ENCODE data around the gene CALN1.

CALN1 gene

GRCh38 chr7:72123913-72124312, 288.2 kb downstream of the CALN1 start:
- Histone ChIP-seq H3K27me3 (ENCODE audit: low read depth, low read length) (no peaks in the 10 kb centered on the region), H4K20me1 (ENCODE audit: insufficient read depth, low read length) (no peaks in the 10 kb centered on the region), H3K9ac (ENCODE audit: low read length) (no peak overlapping the region), H3K27ac (ENCODE audit: low read length) (no peak overlapping the region), H3K4me2 (ENCODE audit: low read length) (no peak overlapping the region), H3K4me3 (ENCODE audit: low read length) (no peak overlapping the region), H3K36me3 (replicated peaks; ENCODE audit: low read depth, low read length) (no peaks in the 10 kb centered on the region), H3K79me2 (ENCODE audit: low read length) (no peaks in the 10 kb centered on the region), H2AFZ (ENCODE audit: low read depth, low read length) (no peak overlapping the region), H3K4me1 (ENCODE audit: low read length) (no peaks in the 10 kb centered on the region), H3K9me3 (ENCODE audit: insufficient read depth, low read length) (no peaks in the 10 kb centered on the region)
- TF ChIP-seq EZH2phosphoT487 (IDR thresholded peaks at IDR 0.05; ENCODE audit: low read depth): no peak
- TF ChIP-seq, protein P1, sequence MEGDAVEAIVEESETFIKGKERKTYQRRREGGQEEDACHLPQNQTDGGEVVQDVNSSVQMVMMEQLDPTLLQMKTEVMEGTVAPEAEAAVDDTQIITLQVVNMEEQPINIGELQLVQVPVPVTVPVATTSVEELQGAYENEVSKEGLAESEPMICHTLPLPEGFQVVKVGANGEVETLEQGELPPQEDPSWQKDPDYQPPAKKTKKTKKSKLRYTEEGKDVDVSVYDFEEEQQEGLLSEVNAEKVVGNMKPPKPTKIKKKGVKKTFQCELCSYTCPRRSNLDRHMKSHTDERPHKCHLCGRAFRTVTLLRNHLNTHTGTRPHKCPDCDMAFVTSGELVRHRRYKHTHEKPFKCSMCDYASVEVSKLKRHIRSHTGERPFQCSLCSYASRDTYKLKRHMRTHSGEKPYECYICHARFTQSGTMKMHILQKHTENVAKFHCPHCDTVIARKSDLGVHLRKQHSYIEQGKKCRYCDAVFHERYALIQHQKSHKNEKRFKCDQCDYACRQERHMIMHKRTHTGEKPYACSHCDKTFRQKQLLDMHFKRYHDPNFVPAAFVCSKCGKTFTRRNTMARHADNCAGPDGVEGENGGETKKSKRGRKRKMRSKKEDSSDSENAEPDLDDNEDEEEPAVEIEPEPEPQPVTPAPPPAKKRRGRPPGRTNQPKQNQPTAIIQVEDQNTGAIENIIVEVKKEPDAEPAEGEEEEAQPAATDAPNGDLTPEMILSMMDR (IDR thresholded peaks at IDR 0.05; ENCODE audit: low read depth, low read length): no peak

DNA sequence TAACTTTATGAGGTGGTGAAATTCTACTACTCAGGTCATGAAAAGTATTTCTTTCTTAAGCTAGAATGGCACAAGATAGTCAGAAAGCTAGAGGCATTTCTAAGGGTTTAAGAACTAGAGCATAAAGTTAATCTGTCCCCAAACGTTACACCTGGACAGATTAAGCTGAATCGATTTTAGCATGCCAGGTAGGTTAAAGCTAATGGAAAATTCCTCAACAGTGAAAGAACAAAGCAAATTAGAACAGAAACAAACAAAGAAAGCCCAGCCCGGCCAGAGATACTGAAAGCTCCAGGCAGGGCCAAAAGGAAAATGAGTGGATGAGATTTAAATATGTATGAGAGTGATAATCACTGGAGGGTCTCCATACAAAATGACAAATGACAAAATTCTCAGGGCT, 293.8 kb downstream of the CALN1 start:
- no peaks in the 10 kb centered on the region for H3K4me1 ChIP-seq (ENCODE audit: low read length)
- no peaks in the 10 kb centered on the region for H3K36me3 ChIP-seq (replicated peaks; ENCODE audit: low read depth, low read length)
- no peak overlapping the region for H2AFZ ChIP-seq (ENCODE audit: low read depth, low read length)
- H3K9ac ChIP-seq (ENCODE audit: low read length): no peak overlapping the region
- no peaks in the 10 kb centered on the region for H3K27me3 ChIP-seq (ENCODE audit: low read depth, low read length)
- H3K27ac ChIP-seq (ENCODE audit: low read length): no peak overlapping the region
- H3K9me3 ChIP-seq (ENCODE audit: insufficient read depth, low read length): no peaks in the 10 kb centered on the region
- no peak overlapping the region for H3K4me2 ChIP-seq (ENCODE audit: low read length)
- no peaks in the 10 kb centered on the region for H3K79me2 ChIP-seq (ENCODE audit: low read length)
- TF ChIP-seq EZH2phosphoT487 (IDR thresholded peaks at IDR 0.05; ENCODE audit: low read depth): no peak
- TF ChIP-seq, protein P1 (IDR thresholded peaks at IDR 0.05; ENCODE audit: low read depth, low read length): no peak
- no peaks in the 10 kb centered on the region for H4K20me1 ChIP-seq (ENCODE audit: insufficient read depth, low read length)
- no peak overlapping the region for H3K4me3 ChIP-seq (ENCODE audit: low read length)

GRCh38 chr7:72114129-72114528, 298.0 kb downstream of the CALN1 start:
- H3K4me3 ChIP-seq (ENCODE audit: low read length): no peak overlapping the region
- no peak for TF ChIP-seq EZH2phosphoT487 (IDR thresholded peaks at IDR 0.05; ENCODE audit: low read depth)
- TF ChIP-seq, protein P1 (IDR thresholded peaks at IDR 0.05; ENCODE audit: low read depth, low read length): no peak
- no peaks in the 10 kb centered on the region for H4K20me1 ChIP-seq (ENCODE audit: insufficient read depth, low read length)
- H3K4me1 ChIP-seq (ENCODE audit: low read length): no peaks in the 10 kb centered on the region
- H3K36me3 ChIP-seq (replicated peaks; ENCODE audit: low read depth, low read length): no peaks in the 10 kb centered on the region
- H3K4me2 ChIP-seq (ENCODE audit: low read length): no peak overlapping the region
- H2AFZ ChIP-seq (ENCODE audit: low read depth, low read length): no peak overlapping the region
- no peaks in the 10 kb centered on the region for H3K9me3 ChIP-seq (ENCODE audit: insufficient read depth, low read length)
- H3K79me2 ChIP-seq (ENCODE audit: low read length): no peaks in the 10 kb centered on the region
- H3K9ac ChIP-seq (ENCODE audit: low read length): no peak overlapping the region
- no peak overlapping the region for H3K27ac ChIP-seq (ENCODE audit: low read length)
- no peaks in the 10 kb centered on the region for H3K27me3 ChIP-seq (ENCODE audit: low read depth, low read length)

DNA sequence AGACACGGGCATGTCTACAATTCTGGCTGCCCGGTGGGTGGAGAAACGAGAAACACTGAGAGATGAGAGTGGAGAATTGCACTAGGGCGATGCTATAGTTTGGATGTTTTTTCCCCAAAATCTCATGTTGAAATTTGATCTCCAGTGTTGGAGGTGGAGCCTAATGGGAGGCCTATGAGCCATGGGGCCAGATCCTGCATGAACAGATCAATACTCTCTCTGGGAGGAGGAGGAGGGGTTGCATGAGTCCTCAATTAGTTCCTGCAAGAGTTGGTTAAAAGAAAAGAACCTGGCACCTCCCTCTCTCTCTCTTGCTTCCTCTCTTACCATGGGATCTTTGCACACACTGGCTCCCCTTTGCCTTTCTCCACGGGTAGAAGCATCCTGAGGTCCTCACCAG, 299.1 kb downstream of the CALN1 start:
- TF ChIP-seq, protein P1 (IDR thresholded peaks at IDR 0.05; ENCODE audit: low read depth, low read length): no peak
- no peak for TF ChIP-seq EZH2phosphoT487 (IDR thresholded peaks at IDR 0.05; ENCODE audit: low read depth)
- Histone ChIP-seq H2AFZ (ENCODE audit: low read depth, low read length) (no peak overlapping the region), H3K4me2 (ENCODE audit: low read length) (no peak overlapping the region), H3K27ac (ENCODE audit: low read length) (no peak overlapping the region), H3K4me1 (ENCODE audit: low read length) (no peaks in the 10 kb centered on the region), H3K4me3 (ENCODE audit: low read length) (no peak overlapping the region), H3K79me2 (ENCODE audit: low read length) (no peaks in the 10 kb centered on the region), H3K9ac (ENCODE audit: low read length) (no peak overlapping the region), H3K36me3 (replicated peaks; ENCODE audit: low read depth, low read length) (no peaks in the 10 kb centered on the region), H3K9me3 (ENCODE audit: insufficient read depth, low read length) (no peaks in the 10 kb centered on the region), H4K20me1 (ENCODE audit: insufficient read depth, low read length) (no peaks in the 10 kb centered on the region), H3K27me3 (ENCODE audit: low read depth, low read length) (no peaks in the 10 kb centered on the region)
